Ovary (tissue), 3 donors: Measurements from ENCODE around the gene S100A5.

ENCODE experiments used
- EP300 ChIP-seq: sonication (generic); formaldehyde crosslinking; IDR thresholded peaks from one replicate; pipeline ENCODE4 v1.6.1; 2017; ENCODE audit warnings: antibody characterized with exemption
- POLR2A ChIP-seq: fragments of 450-650 bp; IDR thresholded peaks from one replicate; pipeline ENCODE4 v1.6.1; 2017; ENCODE audit warnings: antibody characterized with exemption, mild to moderate bottlenecking, moderate library complexity
- TF ChIP-seq, protein P1 (sequence below), 3 donors: fragments of 450-650 bp in 2 of 3; fragments of 200-600 bp in 1 of 3; IDR thresholded peaks; one replicate each; pipeline versions ENCODE4 v1.5.1 to v1.8.0; 2016 to 2022; ENCODE audit warnings: antibody characterized with exemption in 3 of 3, mild to moderate bottlenecking in 1 of 3
- donor health status: DM: no; HTN: no; CAD: no.

DNA sequence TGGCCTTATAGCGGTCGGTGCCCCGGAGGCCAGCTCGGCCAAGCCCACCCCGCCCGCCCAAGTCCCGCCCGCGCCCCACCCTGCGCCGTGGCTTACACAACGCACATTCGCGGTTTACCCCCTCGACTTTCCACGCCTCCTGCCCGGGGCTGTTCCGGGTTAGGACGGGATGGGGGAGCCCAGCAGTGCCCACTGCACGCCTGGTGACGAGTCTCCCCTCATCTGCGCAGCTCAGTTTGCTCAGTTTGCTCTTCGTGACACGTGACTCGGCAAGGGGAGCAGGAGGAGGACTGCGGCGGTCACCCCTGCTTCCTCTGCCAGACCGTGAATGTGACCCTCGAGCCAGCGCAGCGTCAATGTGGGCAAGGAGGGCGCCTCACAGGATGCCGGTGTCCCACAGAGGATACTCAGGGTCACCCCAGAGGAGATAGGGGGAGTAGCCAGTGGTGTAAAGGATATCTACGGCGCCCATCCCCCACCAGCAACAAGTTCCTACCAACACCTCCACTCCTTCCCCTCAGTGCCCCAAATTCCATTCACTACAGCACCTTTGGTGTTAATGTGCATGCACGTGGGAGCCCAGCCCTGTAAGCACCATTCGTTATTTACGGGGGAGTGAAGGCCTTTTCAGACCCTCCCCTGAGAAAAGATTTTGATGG is 4.6 kb downstream of the S100A5 start:
- TF ChIP-seq, protein P1, sequence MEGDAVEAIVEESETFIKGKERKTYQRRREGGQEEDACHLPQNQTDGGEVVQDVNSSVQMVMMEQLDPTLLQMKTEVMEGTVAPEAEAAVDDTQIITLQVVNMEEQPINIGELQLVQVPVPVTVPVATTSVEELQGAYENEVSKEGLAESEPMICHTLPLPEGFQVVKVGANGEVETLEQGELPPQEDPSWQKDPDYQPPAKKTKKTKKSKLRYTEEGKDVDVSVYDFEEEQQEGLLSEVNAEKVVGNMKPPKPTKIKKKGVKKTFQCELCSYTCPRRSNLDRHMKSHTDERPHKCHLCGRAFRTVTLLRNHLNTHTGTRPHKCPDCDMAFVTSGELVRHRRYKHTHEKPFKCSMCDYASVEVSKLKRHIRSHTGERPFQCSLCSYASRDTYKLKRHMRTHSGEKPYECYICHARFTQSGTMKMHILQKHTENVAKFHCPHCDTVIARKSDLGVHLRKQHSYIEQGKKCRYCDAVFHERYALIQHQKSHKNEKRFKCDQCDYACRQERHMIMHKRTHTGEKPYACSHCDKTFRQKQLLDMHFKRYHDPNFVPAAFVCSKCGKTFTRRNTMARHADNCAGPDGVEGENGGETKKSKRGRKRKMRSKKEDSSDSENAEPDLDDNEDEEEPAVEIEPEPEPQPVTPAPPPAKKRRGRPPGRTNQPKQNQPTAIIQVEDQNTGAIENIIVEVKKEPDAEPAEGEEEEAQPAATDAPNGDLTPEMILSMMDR (IDR thresholded peaks at IDR 0.05) = peak in 1 of 3 donors; percentile 12
- peak; percentile 78 for TF ChIP-seq POLR2A
- TF ChIP-seq EP300 = no peak
